NCI-H2196 treated with DMSO at 0.1 percent for 48 hours (cell line): ENCODE data around the gene ZNF688.

Experiments used
- DNase-seq: peaks from one replicate; lab custom pipeline; 2025; ENCODE audit not compliant: unreplicated experiment; lab: John Stamatoyannopoulos, UW

ZNF688 gene

GRCh38 chr16:30521873-30522641 is 49.5 kb downstream of the ZNF688 start:
- no peak for DNase-seq

DNA sequence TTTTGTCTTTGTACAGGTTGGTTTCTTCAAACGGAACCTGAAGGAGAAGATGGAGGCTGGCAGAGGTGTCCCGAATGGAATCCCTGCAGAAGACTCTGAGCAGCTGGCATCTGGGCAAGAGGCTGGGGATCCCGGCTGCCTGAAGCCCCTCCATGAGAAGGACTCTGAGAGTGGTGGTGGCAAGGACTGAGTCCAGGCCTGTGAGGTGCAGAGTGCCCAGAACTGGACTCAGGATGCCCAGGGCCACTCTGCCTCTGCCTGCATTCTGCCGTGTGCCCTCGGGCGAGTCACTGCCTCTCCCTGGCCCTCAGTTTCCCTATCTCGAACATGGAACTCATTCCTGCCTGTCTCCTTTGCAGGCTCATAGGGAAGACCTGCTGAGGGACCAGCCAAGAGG is 50.0 kb downstream of the ZNF688 start:
- DNase-seq: no peak
